ENCODE measurements around the gene UBE2I. TPM values are rescaled to one million over a fixed set of nuclear protein-coding genes. Genes with fewer than 3 reads are reported as not detected.
"Not testable (repeated sequence)": the region's sequence is repeated elsewhere in the genome, so short reads cannot be mapped to it uniquely, and the experiment has no call there.

Gene UBE2I
- total RNA-seq, 1 donor from 2014 or later = 143 TPM

- Histone ChIP-seq H3K4me1 (ENCODE audit: insufficient read depth, low read length) (no peaks in the 10 kb centered on the region), H3K36me3 (ENCODE audit: insufficient read depth, low read length) (no peaks in the 10 kb centered on the region), H3K4me2 (ENCODE audit: low read length) (no peak overlapping the region), H3K9me3 (ENCODE audit: insufficient read depth, low read depth, low read length) (no peaks in the 10 kb centered on the region), H3K4me3 (ENCODE audit: insufficient read depth, low read depth, low read length) (no peak overlapping the region), H3K79me2 (ENCODE audit: insufficient read depth, low read length) (no peaks in the 10 kb centered on the region), H3K27me3 (ENCODE audit: insufficient read depth, low read length) (peaks cover 7% of the 10 kb centered on the region), H3K9ac (ENCODE audit: low read length) (no peak overlapping the region), H2AFZ (ENCODE audit: low read depth, low read length) (no peak overlapping the region), H4K20me1 (ENCODE audit: insufficient read depth, low read length) (no peaks in the 10 kb centered on the region), H3K27ac (ENCODE audit: low read depth, low read length) (no peak overlapping the region)
- DNase-seq (ENCODE audit: low read depth) (no peak), FAIRE-seq (no peak)
- Mint-ChIP-seq H3K9me3 (ENCODE audit: unreplicated experiment) (no peaks in the 10 kb centered on the region), H3K4me1 (ENCODE audit: low read depth, unreplicated experiment) (no peaks in the 10 kb centered on the region), H3K27ac (ENCODE audit: unreplicated experiment) (no peak overlapping the region), H3K36me3 (ENCODE audit: low read depth, unreplicated experiment) (peaks cover 3% of the 10 kb centered on the region), H3K27me3 (ENCODE audit: low read depth, unreplicated experiment) (peaks cover 32% of the 10 kb centered on the region), H3K4me3 (ENCODE audit: unreplicated experiment) (no peak overlapping the region)
- TF ChIP-seq CTCF (IDR thresholded peaks at IDR 0.05; ENCODE audit: insufficient read depth, low read depth, low read length) (no peak), EZH2 (IDR thresholded peaks at IDR 0.05; ENCODE audit: insufficient read depth, low read length) (no peak)
Observed at GRCh38 chr16:1271380-1271723, 38.1 kb upstream of the UBE2I start.

GRCh38 chr16:1271724-1272413 lies 37.6 kb upstream of the UBE2I start:
- FAIRE-seq = not testable (repeated sequence)
- H3K27me3 Mint-ChIP-seq (ENCODE audit: low read depth, unreplicated experiment) = peaks cover 29% of the 10 kb centered on the region

GRCh38 chr16:1272453-1273198 lies 36.8 kb upstream of the UBE2I start:
- Histone ChIP-seq H3K4me1 (ENCODE audit: insufficient read depth, low read length) (no peaks in the 10 kb centered on the region), H3K9ac (ENCODE audit: low read length) (no peak overlapping the region), H3K79me2 (ENCODE audit: insufficient read depth, low read length) (no peaks in the 10 kb centered on the region), H4K20me1 (ENCODE audit: insufficient read depth, low read length) (no peaks in the 10 kb centered on the region), H2AFZ (ENCODE audit: low read depth, low read length) (no peak overlapping the region), H3K4me2 (ENCODE audit: low read length) (no peak overlapping the region), H3K9me3 (ENCODE audit: insufficient read depth, low read depth, low read length) (no peaks in the 10 kb centered on the region), H3K27ac (ENCODE audit: low read depth, low read length) (no peak overlapping the region), H3K27me3 (ENCODE audit: insufficient read depth, low read length) (peaks cover 7% of the 10 kb centered on the region), H3K4me3 (ENCODE audit: insufficient read depth, low read depth, low read length) (no peak overlapping the region), H3K36me3 (ENCODE audit: insufficient read depth, low read length) (no peaks in the 10 kb centered on the region)
- no peak for DNase-seq (ENCODE audit: low read depth)
- H3K27ac Mint-ChIP-seq (ENCODE audit: unreplicated experiment) = no peak overlapping the region
- TF ChIP-seq CTCF (IDR thresholded peaks at IDR 0.05; ENCODE audit: insufficient read depth, low read depth, low read length) = no peak
- no peak for TF ChIP-seq EZH2 (IDR thresholded peaks at IDR 0.05; ENCODE audit: insufficient read depth, low read length)
- no peaks in the 10 kb centered on the region for H3K4me1 Mint-ChIP-seq (ENCODE audit: low read depth, unreplicated experiment)
- peaks cover 3% of the 10 kb centered on the region for H3K36me3 Mint-ChIP-seq (ENCODE audit: low read depth, unreplicated experiment)
- no peak for FAIRE-seq
- peaks cover 1% of the 10 kb centered on the region for H3K9me3 Mint-ChIP-seq (ENCODE audit: unreplicated experiment)
- H3K4me3 Mint-ChIP-seq (ENCODE audit: unreplicated experiment) = no peak overlapping the region
- peaks cover 32% of the 10 kb centered on the region for H3K27me3 Mint-ChIP-seq (ENCODE audit: low read depth, unreplicated experiment)

More at GRCh38 chr16:1271724-1272413, 37.6 kb upstream of the UBE2I start:
- not testable (repeated sequence) for H3K27ac Mint-ChIP-seq (ENCODE audit: unreplicated experiment); H3K4me1 ChIP-seq (ENCODE audit: insufficient read depth, low read length); H3K4me3 Mint-ChIP-seq (ENCODE audit: unreplicated experiment); H3K36me3 ChIP-seq (ENCODE audit: insufficient read depth, low read length); H3K27ac ChIP-seq (ENCODE audit: low read depth, low read length); H3K9me3 Mint-ChIP-seq (ENCODE audit: unreplicated experiment); H4K20me1 ChIP-seq (ENCODE audit: insufficient read depth, low read length); H3K27me3 ChIP-seq (ENCODE audit: insufficient read depth, low read length); H3K4me1 Mint-ChIP-seq (ENCODE audit: low read depth, unreplicated experiment); H2AFZ ChIP-seq (ENCODE audit: low read depth, low read length); H3K36me3 Mint-ChIP-seq (ENCODE audit: low read depth, unreplicated experiment); H3K4me3 ChIP-seq (ENCODE audit: insufficient read depth, low read depth, low read length); H3K9ac ChIP-seq (ENCODE audit: low read length); H3K4me2 ChIP-seq (ENCODE audit: low read length); DNase-seq (ENCODE audit: low read depth); H3K79me2 ChIP-seq (ENCODE audit: insufficient read depth, low read length); H3K9me3 ChIP-seq (ENCODE audit: insufficient read depth, low read depth, low read length)
